C4-2B (cell line): Measurements from ENCODE around the gene CDH8.

ENCODE experiments used
- ZFX ChIP-seq: fragments of 450-650 bp; IDR thresholded peaks from 2 replicates; pipeline ENCODE4 v1.6.1; 2017
- TF ChIP-seq, protein P1 (sequence below): fragments of 450-650 bp; conservative IDR thresholded peaks from 2 replicates; pipeline ENCODE4 v1.5.1; 2017; ENCODE audit warnings: mild to moderate bottlenecking

DNA sequence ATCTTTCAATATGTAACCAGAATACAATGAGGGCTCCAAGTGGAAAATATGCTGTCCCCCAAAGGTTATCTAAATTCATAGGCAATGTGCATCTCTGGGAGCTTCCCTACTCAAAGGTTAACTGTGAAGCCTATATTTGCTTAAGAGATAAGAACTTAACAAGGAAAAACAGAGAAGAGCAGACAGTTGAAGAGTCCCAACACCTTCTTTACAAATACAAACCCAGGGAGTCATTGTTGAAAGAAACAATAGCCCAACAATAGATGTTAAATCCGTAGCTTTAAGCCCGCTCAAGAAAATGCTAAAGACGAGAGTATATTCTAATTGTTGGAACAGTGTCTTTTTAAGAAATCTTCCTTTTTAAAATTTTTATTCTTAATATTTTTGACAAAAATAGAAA, 87.8 kb downstream of the CDH8 start:
- TF ChIP-seq, protein P1, sequence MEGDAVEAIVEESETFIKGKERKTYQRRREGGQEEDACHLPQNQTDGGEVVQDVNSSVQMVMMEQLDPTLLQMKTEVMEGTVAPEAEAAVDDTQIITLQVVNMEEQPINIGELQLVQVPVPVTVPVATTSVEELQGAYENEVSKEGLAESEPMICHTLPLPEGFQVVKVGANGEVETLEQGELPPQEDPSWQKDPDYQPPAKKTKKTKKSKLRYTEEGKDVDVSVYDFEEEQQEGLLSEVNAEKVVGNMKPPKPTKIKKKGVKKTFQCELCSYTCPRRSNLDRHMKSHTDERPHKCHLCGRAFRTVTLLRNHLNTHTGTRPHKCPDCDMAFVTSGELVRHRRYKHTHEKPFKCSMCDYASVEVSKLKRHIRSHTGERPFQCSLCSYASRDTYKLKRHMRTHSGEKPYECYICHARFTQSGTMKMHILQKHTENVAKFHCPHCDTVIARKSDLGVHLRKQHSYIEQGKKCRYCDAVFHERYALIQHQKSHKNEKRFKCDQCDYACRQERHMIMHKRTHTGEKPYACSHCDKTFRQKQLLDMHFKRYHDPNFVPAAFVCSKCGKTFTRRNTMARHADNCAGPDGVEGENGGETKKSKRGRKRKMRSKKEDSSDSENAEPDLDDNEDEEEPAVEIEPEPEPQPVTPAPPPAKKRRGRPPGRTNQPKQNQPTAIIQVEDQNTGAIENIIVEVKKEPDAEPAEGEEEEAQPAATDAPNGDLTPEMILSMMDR = no peak
- TF ChIP-seq ZFX = no peak
